ENCODE results near the gene SYT9. TPM values are rescaled to one million over a fixed set of nuclear protein-coding genes. Genes with fewer than 3 reads are reported as not detected.

Gene SYT9
- total RNA-seq, 1 donor from 2014 or later: 1.6 TPM

GRCh38 chr11:7220636-7221035 lies 31.1 kb upstream of the SYT9 start:
- Mint-ChIP-seq H3K27ac (no peak overlapping the region), H3K4me3 (no peak overlapping the region), H3K36me3 (no peaks in the 10 kb centered on the region), H3K9me3 (no peaks in the 10 kb centered on the region), H3K27me3 (peaks cover 51% of the 10 kb centered on the region), H3K4me1 (ENCODE audit: unreplicated experiment) (no peaks in the 10 kb centered on the region)
- no peak for DNase-seq (ENCODE audit: extremely low spot score, unreplicated experiment)
- TF ChIP-seq, protein P1, sequence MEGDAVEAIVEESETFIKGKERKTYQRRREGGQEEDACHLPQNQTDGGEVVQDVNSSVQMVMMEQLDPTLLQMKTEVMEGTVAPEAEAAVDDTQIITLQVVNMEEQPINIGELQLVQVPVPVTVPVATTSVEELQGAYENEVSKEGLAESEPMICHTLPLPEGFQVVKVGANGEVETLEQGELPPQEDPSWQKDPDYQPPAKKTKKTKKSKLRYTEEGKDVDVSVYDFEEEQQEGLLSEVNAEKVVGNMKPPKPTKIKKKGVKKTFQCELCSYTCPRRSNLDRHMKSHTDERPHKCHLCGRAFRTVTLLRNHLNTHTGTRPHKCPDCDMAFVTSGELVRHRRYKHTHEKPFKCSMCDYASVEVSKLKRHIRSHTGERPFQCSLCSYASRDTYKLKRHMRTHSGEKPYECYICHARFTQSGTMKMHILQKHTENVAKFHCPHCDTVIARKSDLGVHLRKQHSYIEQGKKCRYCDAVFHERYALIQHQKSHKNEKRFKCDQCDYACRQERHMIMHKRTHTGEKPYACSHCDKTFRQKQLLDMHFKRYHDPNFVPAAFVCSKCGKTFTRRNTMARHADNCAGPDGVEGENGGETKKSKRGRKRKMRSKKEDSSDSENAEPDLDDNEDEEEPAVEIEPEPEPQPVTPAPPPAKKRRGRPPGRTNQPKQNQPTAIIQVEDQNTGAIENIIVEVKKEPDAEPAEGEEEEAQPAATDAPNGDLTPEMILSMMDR (conservative IDR thresholded peaks at IDR 0.05): no peak

- no peak for DNase-seq (ENCODE audit: extremely low spot score, unreplicated experiment)
- Mint-ChIP-seq H3K36me3 (no peaks in the 10 kb centered on the region), H3K4me1 (ENCODE audit: unreplicated experiment) (no peaks in the 10 kb centered on the region), H3K27me3 (peaks cover 45% of the 10 kb centered on the region), H3K9me3 (no peaks in the 10 kb centered on the region), H3K4me3 (no peak overlapping the region), H3K27ac (no peak overlapping the region)
- TF ChIP-seq, protein P1 (conservative IDR thresholded peaks at IDR 0.05): no peak
These were observed 29.1 kb upstream of the SYT9 start for GRCh38 chr11:7222619-7223018.

DNA sequence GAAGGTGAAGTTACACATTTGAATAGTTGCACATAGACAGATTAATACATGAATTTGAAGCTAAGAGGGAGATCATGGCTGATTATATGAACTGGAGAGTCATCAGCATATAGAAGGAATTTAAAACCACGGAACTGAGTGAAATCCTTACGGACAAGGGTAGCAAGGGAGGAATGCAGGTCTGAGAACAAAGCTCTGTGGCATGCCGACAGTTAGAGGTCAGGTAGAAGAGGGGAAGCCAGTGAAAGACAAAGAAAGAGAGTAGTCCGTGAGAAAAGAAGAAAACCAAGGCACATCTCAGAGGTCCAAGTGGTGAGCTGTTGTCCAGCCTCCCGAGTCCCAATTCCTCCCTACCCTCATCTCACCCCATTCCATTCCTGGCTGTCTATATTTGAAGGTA lies 11.8 kb upstream of the SYT9 start:
- no peak for DNase-seq (ENCODE audit: extremely low spot score, unreplicated experiment)
- TF ChIP-seq, protein P1 (conservative IDR thresholded peaks at IDR 0.05): no peak
- Mint-ChIP-seq H3K4me1 (ENCODE audit: unreplicated experiment) (no peaks in the 10 kb centered on the region), H3K27me3 (peaks cover 40% of the 10 kb centered on the region), H3K36me3 (no peaks in the 10 kb centered on the region), H3K27ac (no peak overlapping the region), H3K4me3 (no peak overlapping the region), H3K9me3 (no peaks in the 10 kb centered on the region)

GRCh38 chr11:7245341-7245740 lies 6.4 kb upstream of the SYT9 start:
- peaks cover 38% of the 10 kb centered on the region for H3K27me3 Mint-ChIP-seq
- no peaks in the 10 kb centered on the region for H3K4me1 Mint-ChIP-seq (ENCODE audit: unreplicated experiment)
- H3K27ac Mint-ChIP-seq: no peak overlapping the region
- no peak for DNase-seq (ENCODE audit: extremely low spot score, unreplicated experiment)
- H3K9me3 Mint-ChIP-seq: peaks cover 13% of the 10 kb centered on the region
- TF ChIP-seq, protein P1 (conservative IDR thresholded peaks at IDR 0.05): no peak
- no peak overlapping the region for H3K4me3 Mint-ChIP-seq
- no peaks in the 10 kb centered on the region for H3K36me3 Mint-ChIP-seq

DNA sequence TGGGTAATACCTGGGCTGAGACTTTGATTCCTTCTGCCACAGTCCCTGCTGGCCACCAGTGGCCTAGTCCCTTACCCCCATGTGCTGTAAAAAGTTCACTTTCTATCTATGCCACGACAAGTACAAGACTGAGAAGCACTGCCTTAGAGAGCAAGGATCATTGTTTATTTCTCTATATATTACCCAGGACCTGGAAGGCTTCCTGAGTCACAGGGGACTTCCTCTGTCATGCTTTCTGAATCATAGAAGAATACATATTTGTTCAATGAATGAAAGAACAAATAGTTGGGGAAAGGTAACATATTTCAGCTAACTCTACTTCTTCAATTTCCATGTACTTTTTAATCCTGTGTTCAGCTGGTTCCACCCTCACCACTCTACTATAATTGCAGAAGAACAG lies 5.5 kb upstream of the SYT9 start:
- H3K4me3 Mint-ChIP-seq: no peak overlapping the region
- DNase-seq (ENCODE audit: extremely low spot score, unreplicated experiment): no peak
- no peaks in the 10 kb centered on the region for H3K4me1 Mint-ChIP-seq (ENCODE audit: unreplicated experiment)
- TF ChIP-seq, protein P1 (conservative IDR thresholded peaks at IDR 0.05): no peak
- H3K27me3 Mint-ChIP-seq: peaks cover 43% of the 10 kb centered on the region
- H3K27ac Mint-ChIP-seq: no peak overlapping the region
- H3K9me3 Mint-ChIP-seq: peaks cover 13% of the 10 kb centered on the region
- H3K36me3 Mint-ChIP-seq: no peaks in the 10 kb centered on the region

DNA sequence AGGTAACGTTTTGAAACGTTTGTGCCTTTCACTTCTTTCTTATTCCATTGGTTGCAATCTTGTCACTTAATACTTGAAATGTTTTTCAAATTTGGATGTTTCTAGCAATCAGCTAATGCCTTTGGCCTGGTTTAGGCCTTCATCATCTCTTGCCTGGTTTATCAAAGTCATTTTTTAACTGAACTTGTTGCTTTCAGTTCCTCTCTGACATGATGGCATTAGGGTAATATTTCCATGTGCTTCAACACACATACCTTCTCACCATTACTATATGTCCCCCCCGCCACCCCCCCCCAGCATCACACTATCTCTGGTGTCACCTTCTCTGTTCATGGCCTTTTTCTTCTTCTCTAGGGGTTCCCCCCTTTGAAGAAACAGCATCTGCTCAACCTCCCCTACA lies 1.5 kb upstream of the SYT9 start:
- no peak for DNase-seq (ENCODE audit: extremely low spot score, unreplicated experiment)
- peaks cover 13% of the 10 kb centered on the region for H3K9me3 Mint-ChIP-seq
- TF ChIP-seq, protein P1 (conservative IDR thresholded peaks at IDR 0.05): no peak
- no peaks in the 10 kb centered on the region for H3K36me3 Mint-ChIP-seq
- no peak overlapping the region for H3K4me3 Mint-ChIP-seq
- peaks cover 69% of the 10 kb centered on the region for H3K27me3 Mint-ChIP-seq
- no peaks in the 10 kb centered on the region for H3K4me1 Mint-ChIP-seq (ENCODE audit: unreplicated experiment)
- H3K27ac Mint-ChIP-seq: no peak overlapping the region

All from type B pancreatic cell (in vitro differentiated cells).